ENCODE measurements around the gene NRIP1. TPM values are rescaled to one million over a fixed set of nuclear protein-coding genes. Genes with fewer than 3 reads are reported as not detected.

NRIP1 gene
- total and polyA plus RNA-seq, 2 of the 8 experiments (the other 6 are each of a cell fraction or from before 2014, with no cell fraction given) = 1.5 to 9.3 TPM

DNA sequence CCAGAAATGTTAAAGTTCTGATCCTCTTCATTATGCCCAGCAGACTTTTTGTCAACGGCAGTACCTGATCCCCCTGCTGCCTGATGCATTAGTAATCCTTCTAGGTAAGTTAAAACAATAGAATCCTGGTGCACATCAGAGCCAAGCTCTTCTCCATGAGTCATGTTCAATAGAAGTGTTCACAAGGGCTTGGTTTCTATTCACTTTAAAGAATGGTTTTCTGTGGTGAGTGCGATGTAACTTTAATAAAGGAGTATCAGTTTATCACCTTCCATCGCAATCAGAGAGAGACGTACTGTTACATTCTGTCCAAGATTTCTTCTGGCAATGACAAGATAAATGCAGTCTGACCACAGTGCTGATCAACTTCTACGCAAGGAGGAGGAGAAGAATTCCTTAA, 96.8 kb downstream of the NRIP1 start:
- peaks cover 0 to 11% (median 2%) of the 10 kb centered on the region in 4 experiments; a peak in 3 of 8 replicates for H3K36me3 ChIP-seq (ENCODE audit: control insufficient read depth in 2 of 4, insufficient read depth in 4 of 4, low read length in 3 of 4)

More for the DNA sequence above, 96.8 kb downstream of the NRIP1 start:
- 92% methylated on average over 5 of the region's 5 CpGs; no CpG with 5 or more reads in 1 of the 2 experiments for WGBS, 2 experiments (ENCODE audit: extremely low coverage in 1 of 2, insufficient coverage in 1 of 2, insufficient read length in 1 of 2, insufficient replicate concordance in 2 of 2, low coverage in 1 of 2, low lambda C conversion rate in 2 of 2, missing lambda C conversion rate in 1 of 2)
- no peak overlapping the region for H3K4me3 ChIP-seq (ENCODE audit: extremely low read depth in 1 of 4, insufficient read depth in 2 of 4, low read depth in 3 of 4, low read length in 4 of 4)
- FAIRE-seq = no peak
- no peak overlapping the region for H3K56ac ChIP-seq (replicated peaks; ENCODE audit: insufficient read length, low read depth, low read length)
- no peaks in the 10 kb centered on the region for H3K23me2 ChIP-seq (ENCODE audit: low read depth, low read length)
- H2AK5ac ChIP-seq (ENCODE audit: low read depth, low read length) = no peak overlapping the region
- peaks cover 0 to 3% of the 10 kb centered on the region in 2 experiments; a peak in 1 of 4 replicates for H3K9me3 ChIP-seq (ENCODE audit: insufficient read depth in 2 of 2, low read depth in 1 of 2, low read length in 1 of 2)
- H3K23ac ChIP-seq (ENCODE audit: insufficient read length) = no peak overlapping the region
- no peak overlapping the region for H3K18ac ChIP-seq (ENCODE audit: extremely low read depth, low read length)
- H2BK5ac ChIP-seq (ENCODE audit: low read depth, low read length) = no peak overlapping the region
- H3K79me2 ChIP-seq (ENCODE audit: control insufficient read depth in 1 of 2, insufficient read depth in 2 of 2, low read length in 2 of 2) = no peaks in the 10 kb centered on the region
- no peak overlapping the region for H3K9ac ChIP-seq (replicated peaks in 1 of 4; ENCODE audit: extremely low read depth in 1 of 4, low read depth in 3 of 4, low read length in 3 of 4)
- TF ChIP-seq SIN3A (conservative IDR thresholded peaks at IDR 0.05 in 1 of 2, IDR thresholded peaks at IDR 0.05 in 1 of 2; ENCODE audit: low read depth in 1 of 2, low read length in 2 of 2) (no peak), BCL11A (IDR thresholded peaks at IDR 0.05; ENCODE audit: low read depth in 2 of 2, low read length in 2 of 2) (no peak), JUN (IDR thresholded peaks at IDR 0.05; ENCODE audit: low read depth, low read length) (no peak)
- ChIA-PET POLR2A (ENCODE audit: partially characterized antibody) (no interaction called here), CTCF (ENCODE audit: partially characterized antibody) (no interaction called here)
- H2BK20ac ChIP-seq (ENCODE audit: low read length) = no peak overlapping the region
- DNase-seq (ENCODE audit: low read depth in 1 of 2, low spot score in 2 of 2) = no peak
- no peaks in the 10 kb centered on the region for H4K20me1 ChIP-seq (replicated peaks in 1 of 2; ENCODE audit: control insufficient read depth in 1 of 2, insufficient read depth in 2 of 2, low read length in 2 of 2)
- no peak overlapping the region for H3K4me2 ChIP-seq (ENCODE audit: insufficient read depth in 1 of 2, low read depth in 2 of 2, low read length in 2 of 2)
- no peak overlapping the region for H2BK12ac ChIP-seq (ENCODE audit: low read depth, low read length)
- no peak overlapping the region for H3K27ac ChIP-seq (ENCODE audit: low read depth, low read length)
- H2AFZ ChIP-seq (ENCODE audit: low read length) = no peak overlapping the region
- H2BK15ac ChIP-seq (ENCODE audit: low read length) = no peak overlapping the region
- no peaks in the 10 kb centered on the region for H3K4me1 ChIP-seq (replicated peaks in 1 of 4; ENCODE audit: control insufficient read depth in 3 of 4, insufficient read depth in 4 of 4, low read length in 3 of 4)
- no peak overlapping the region for H3K4ac ChIP-seq (replicated peaks; ENCODE audit: insufficient read length, low read depth, low read length)
- no peaks in the 10 kb centered on the region for H3K27me3 ChIP-seq (replicated peaks in 1 of 4; ENCODE audit: control insufficient read depth in 3 of 4, extremely low read depth in 1 of 4, insufficient read depth in 3 of 4, low read length in 3 of 4)
- no peak overlapping the region; the same call in 1 of the 2 replicates for H4K8ac ChIP-seq (ENCODE audit: extremely low read depth, insufficient read depth, low read length)
- H2BK120ac ChIP-seq (replicated peaks; ENCODE audit: low read depth, low read length) = no peak overlapping the region
- no peak overlapping the region for H3K14ac ChIP-seq (ENCODE audit: insufficient read length)
- H3K79me1 ChIP-seq (ENCODE audit: low read depth, low read length) = no peaks in the 10 kb centered on the region
- H4K5ac ChIP-seq (ENCODE audit: insufficient read length, low read depth, low read length) = no peak overlapping the region
- no peak overlapping the region for H4K91ac ChIP-seq (replicated peaks; ENCODE audit: insufficient read length, low read length)
